Measurements from ENCODE around the gene MCM10. TPM values are rescaled to one million over a fixed set of nuclear protein-coding genes. Genes with fewer than 3 reads are reported as not detected.

The MCM10 gene
- total and polyA plus RNA-seq, 10 of the 15 experiments (the other 5 are each of a cell fraction or from before 2014, with no cell fraction given) = 5.8 to 35.1 (median 23.7) TPM

DNA sequence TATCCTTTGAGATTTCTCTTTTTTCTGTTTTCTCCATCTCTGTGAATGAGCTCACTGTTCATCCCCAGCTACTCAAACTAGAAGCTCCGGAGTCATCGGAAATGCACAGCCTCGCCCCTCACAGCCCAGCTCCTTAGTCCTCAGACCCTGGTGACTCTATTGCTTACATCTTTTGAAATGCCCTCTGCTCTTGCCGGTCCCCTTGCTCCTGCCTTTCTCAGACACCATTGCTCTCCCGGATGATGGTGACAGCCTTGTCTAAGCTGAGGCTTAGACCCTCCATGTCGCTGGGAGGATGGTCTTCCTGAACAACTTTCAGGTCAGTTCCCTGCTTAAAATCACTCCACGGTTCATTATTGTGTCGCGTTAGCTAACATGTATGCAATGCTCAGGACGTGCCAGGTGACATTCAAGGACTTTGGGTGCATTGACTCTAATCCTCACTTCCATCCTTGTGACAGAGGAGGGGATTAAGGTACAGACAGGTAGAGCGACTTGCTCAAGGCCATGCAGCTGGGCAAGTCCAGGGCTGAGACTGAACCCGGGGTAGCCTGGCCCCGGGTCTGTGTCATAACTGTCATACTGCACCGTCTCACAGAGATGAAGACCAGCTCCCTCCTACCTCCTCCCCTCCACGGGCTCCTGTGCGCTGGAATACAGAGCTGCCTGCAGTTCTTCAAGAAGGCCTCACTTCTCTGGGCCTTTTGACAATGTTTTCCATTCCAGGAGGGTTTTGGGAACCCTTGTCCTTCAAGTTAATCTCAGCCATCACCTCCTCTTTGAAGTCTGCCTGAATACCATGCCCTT, 77.1 kb downstream of the MCM10 start:
- in situ Hi-C loops (cut with MboI) = no loop called here
- POLR2A ChIA-PET = no interaction called here
- H3K79me2 ChIP-seq (ENCODE audit: control insufficient read depth, insufficient read depth, low read length) = no peaks in the 10 kb centered on the region
- BruUV-seq (replicated peaks) = no TSS peak
- SMC1A ChIA-PET (ENCODE audit: uncharacterized antibody, unreplicated experiment) = no interaction called here
- H3K9ac ChIP-seq (ENCODE audit: control insufficient read depth, insufficient read depth, low read length) = no peak overlapping the region
- H3K27ac ChIP-seq (ENCODE audit: control insufficient read depth, insufficient read depth) = no peak overlapping the region
- no peaks in the 10 kb centered on the region for H3K36me3 ChIP-seq (ENCODE audit: control insufficient read depth in 2 of 2, insufficient read depth in 2 of 2, low read length in 1 of 2)
- FAIRE-seq (no peak), DNase-seq (ENCODE audit: low read depth, low spot score) (no peak), ATAC-seq (no peak)
- H3K4me1 ChIP-seq (ENCODE audit: control insufficient read depth, insufficient read depth, low read length) = no peaks in the 10 kb centered on the region
- H3K9me3 ChIP-seq (replicated peaks; ENCODE audit: control insufficient read depth, insufficient read depth, low read length) = no peaks in the 10 kb centered on the region
- TF ChIP-seq SPI1 (IDR thresholded peaks at IDR 0.05; ENCODE audit: borderline replicate concordance, insufficient read depth, low read depth, low read length) (no peak), POLR2A (IDR thresholded peaks at IDR 0.05; ENCODE audit: low read depth, low read length) (no peak), BCL11A (IDR thresholded peaks at IDR 0.05; ENCODE audit: low read depth, low read length) (no peak), LARP7 (IDR thresholded peaks at IDR 0.05) (no peak), SMARCA5 (IDR thresholded peaks at IDR 0.05) (no peak), KAT2A (conservative IDR thresholded peaks at IDR 0.05; ENCODE audit: control insufficient read depth, low read depth, low read length) (no peak)
- TF ChIP-seq, protein P1, sequence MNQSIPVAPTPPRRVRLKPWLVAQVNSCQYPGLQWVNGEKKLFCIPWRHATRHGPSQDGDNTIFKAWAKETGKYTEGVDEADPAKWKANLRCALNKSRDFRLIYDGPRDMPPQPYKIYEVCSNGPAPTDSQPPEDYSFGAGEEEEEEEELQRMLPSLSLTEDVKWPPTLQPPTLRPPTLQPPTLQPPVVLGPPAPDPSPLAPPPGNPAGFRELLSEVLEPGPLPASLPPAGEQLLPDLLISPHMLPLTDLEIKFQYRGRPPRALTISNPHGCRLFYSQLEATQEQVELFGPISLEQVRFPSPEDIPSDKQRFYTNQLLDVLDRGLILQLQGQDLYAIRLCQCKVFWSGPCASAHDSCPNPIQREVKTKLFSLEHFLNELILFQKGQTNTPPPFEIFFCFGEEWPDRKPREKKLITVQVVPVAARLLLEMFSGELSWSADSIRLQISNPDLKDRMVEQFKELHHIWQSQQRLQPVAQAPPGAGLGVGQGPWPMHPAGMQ (IDR thresholded peaks at IDR 0.05; ENCODE audit: borderline replicate concordance) = no peak
- no peak overlapping the region for H3K4me3 ChIP-seq
- CTCF ChIA-PET = no interaction called here
- H2AFZ ChIP-seq (ENCODE audit: control insufficient read depth, low read depth, low read length) = no peak overlapping the region
- intact Hi-C loops (cut with micrococcal nuclease; ENCODE audit: unreplicated experiment) = no loop called here
- no peaks in the 10 kb centered on the region for H4K20me1 ChIP-seq (ENCODE audit: control insufficient read depth, insufficient read depth)
- WGBS (ENCODE audit: insufficient coverage, insufficient replicate concordance, low lambda C conversion rate, missing lambda C conversion rate) = 60% methylated on average over 16 of the region's 16 CpGs
- RAD21 ChIA-PET (ENCODE audit: unreplicated experiment) = no interaction called here
- H3K4me2 ChIP-seq (ENCODE audit: control insufficient read depth, insufficient read depth) = no peak overlapping the region
- no peaks in the 10 kb centered on the region for H3K27me3 ChIP-seq (replicated peaks in 1 of 2; ENCODE audit: control insufficient read depth in 2 of 2, insufficient read depth in 2 of 2, low read length in 1 of 2)

- in situ Hi-C loops (cut with MboI) = no loop called here
- ChIA-PET POLR2A (no interaction called here), CTCF (no interaction called here), RAD21 (ENCODE audit: unreplicated experiment) (no interaction called here), SMC1A (ENCODE audit: uncharacterized antibody, unreplicated experiment) (no interaction called here)
- Histone ChIP-seq H3K27me3 (replicated peaks in 1 of 2; ENCODE audit: control insufficient read depth in 2 of 2, insufficient read depth in 2 of 2, low read length in 1 of 2) (no peaks in the 10 kb centered on the region), H3K4me1 (ENCODE audit: control insufficient read depth, insufficient read depth, low read length) (no peaks in the 10 kb centered on the region), H3K4me2 (ENCODE audit: control insufficient read depth, insufficient read depth) (no peak overlapping the region), H2AFZ (ENCODE audit: control insufficient read depth, low read depth, low read length) (no peak overlapping the region), H3K36me3 (ENCODE audit: control insufficient read depth in 2 of 2, insufficient read depth in 2 of 2, low read length in 1 of 2) (no peaks in the 10 kb centered on the region), H3K79me2 (ENCODE audit: control insufficient read depth, insufficient read depth, low read length) (no peaks in the 10 kb centered on the region), H3K9ac (ENCODE audit: control insufficient read depth, insufficient read depth, low read length) (no peak overlapping the region), H3K4me3 (no peak overlapping the region), H3K27ac (ENCODE audit: control insufficient read depth, insufficient read depth) (no peak overlapping the region), H4K20me1 (ENCODE audit: control insufficient read depth, insufficient read depth) (no peaks in the 10 kb centered on the region), H3K9me3 (replicated peaks; ENCODE audit: control insufficient read depth, insufficient read depth, low read length) (no peaks in the 10 kb centered on the region)
- ATAC-seq (no peak), DNase-seq (ENCODE audit: low read depth, low spot score) (no peak), FAIRE-seq (no peak)
- WGBS (ENCODE audit: insufficient coverage, insufficient replicate concordance, low lambda C conversion rate, missing lambda C conversion rate) = 70% methylated on average over 7 of the region's 7 CpGs
- no TSS peak for BruUV-seq (replicated peaks)
- intact Hi-C loops (cut with micrococcal nuclease; ENCODE audit: unreplicated experiment) = no loop called here
- no peak for TF ChIP-seq PRDM15 (CRISPR knock-in tag; IDR thresholded peaks at IDR 0.05)
- TF ChIP-seq SIN3A (IDR thresholded peaks at IDR 0.05; ENCODE audit: low read depth, low read length) = no peak
- TF ChIP-seq SRF (IDR thresholded peaks at IDR 0.05; ENCODE audit: low read depth in 2 of 2, low read length in 2 of 2) = no peak
- TF ChIP-seq CREM (IDR thresholded peaks at IDR 0.05; ENCODE audit: low read depth) = no peak
- TF ChIP-seq E2F4 (IDR thresholded peaks at IDR 0.05; ENCODE audit: low read depth, low read length) = no peak
Observed at GRCh38 chr10:13239923-13240322, 78.6 kb downstream of the MCM10 start.

All from GM12878 (cell line).